Left lung (tissue), 10 donors: ENCODE results near the gene CLCN3. TPM values are rescaled to one million over a fixed set of nuclear protein-coding genes. Genes with fewer than 3 reads are reported as not detected.

ENCODE experiments used
- ATAC-seq: fragments of 200-7000 bp; cut with Tn5 transposase; one replicate; pipeline ENCODE4 v1.9.1; 2020; ENCODE audit warnings: moderate library complexity
- DNase-seq, 4 donors: peaks; one replicate each; pipeline ENCODE4 v3.0.0-alpha.2; 2013 to 2020
- H3K27ac ChIP-seq, 2 donors: fragments of 200-600 bp; sonication (generic) in 1 of 2; one replicate each; pipeline versions ENCODE4 v1.5.0 to v1.8.0; 2020 to 2021
- H3K27me3 ChIP-seq, 2 donors: fragments of 200-600 bp; sonication (generic) in 1 of 2; one replicate each; pipeline versions ENCODE4 v1.5.0 to v1.8.0; 2020 to 2021
- H3K36me3 ChIP-seq, 2 donors: fragments of 200-600 bp; sonication (generic) in 1 of 2; one replicate each; pipeline versions ENCODE4 v1.5.0 to v1.8.0; 2020 to 2021
- H3K4me1 ChIP-seq, 2 donors: fragments of 200-600 bp; one replicate each; pipeline ENCODE4 v1.8.0; 2021
- H3K4me3 ChIP-seq, 2 donors: fragments of 200-600 bp; sonication (generic) in 1 of 2; one replicate each; pipeline versions ENCODE4 v1.5.0 to v1.8.0; 2020 to 2021; ENCODE audit warnings: mild to moderate bottlenecking in 1 of 2
- H3K9me3 ChIP-seq, 2 donors: fragments of 200-600 bp; sonication (generic) in 1 of 2; one replicate each; pipeline versions ENCODE4 v1.5.0 to v1.8.0; 2020 to 2021
- CTCF ChIP-seq, 2 donors: fragments of 200-600 bp; sonication (generic) in 1 of 2; IDR thresholded peaks; one replicate each; pipeline versions ENCODE4 v1.5.0 to v1.8.0; 2021; ENCODE audit warnings: antibody characterized with exemption in 2 of 2
- intact Hi-C, 2 donors: fragments of 100-400 bp; cut with DNase I; formaldehyde crosslinking; loops; one replicate each; pipeline versions ENCODE4 v1.11.2 to v1.14.2; 2022
- polyA plus RNA-seq, 6 donors: library from polyadenylated mRNA; unstranded; fragments of 120-200 nt; gene quantifications; one replicate each; pipeline ENCODE4 v1.2.1, GENCODE V29; 2013; ENCODE audit not compliant: insufficient read length in 6 of 6
- total RNA-seq, 2 donors: library from RNA; stranded (reverse); fragmentation: NEBNext Ultra II Directional; extraction: Animal tissue kit (Norgen Biotek cat#: 25700); gene quantifications; one replicate each; pipeline ENCODE4 v1.2.1, GENCODE V29; 2021
- donor health status: DM: no; HTN: yes; CAD: no.
- donor health status: DM: no; HTN: no; CAD: no.

Gene CLCN3
- total and polyA plus RNA-seq, 8 donors, result 48.1 to 78.2 (median 64.5) TPM

- Histone ChIP-seq H3K4me1 (no peaks in the 10 kb centered on the region), H3K36me3 (peaks cover 0 to 23% of the 10 kb centered on the region in 2 donors), H3K9me3 (no peaks in the 10 kb centered on the region), H3K27me3 (no peaks in the 10 kb centered on the region), H3K27ac (no peak overlapping the region), H3K4me3 (no peak overlapping the region)
- no peak for TF ChIP-seq CTCF (IDR thresholded peaks at IDR 0.05)
- ATAC-seq (peak; percentile 85), DNase-seq (peak in 1 of 4 donors; percentile 65)
- intact Hi-C loops, result no loop called here
Observed at GRCh38 chr4:169634975-169635374, 14.6 kb downstream of the CLCN3 start.

GRCh38 chr4:169640261-169640870 is 20.0 kb downstream of the CLCN3 start:
- Histone ChIP-seq H3K36me3 (peaks cover 0 to 43% of the 10 kb centered on the region in 2 donors), H3K27me3 (no peaks in the 10 kb centered on the region), H3K4me1 (no peaks in the 10 kb centered on the region), H3K4me3 (no peak overlapping the region), H3K27ac (no peak overlapping the region), H3K9me3 (no peaks in the 10 kb centered on the region)
- intact Hi-C loops, result no loop called here
- TF ChIP-seq CTCF (IDR thresholded peaks at IDR 0.05), result no peak
- peak in 1 of 4 donors; percentile 47 for DNase-seq
- ATAC-seq, result peak; percentile 33

- H3K9me3 ChIP-seq, result no peaks in the 10 kb centered on the region
- peaks cover 0 to 20% of the 10 kb centered on the region in 2 donors for H3K36me3 ChIP-seq
- intact Hi-C loops, result no loop called here
- no peak overlapping the region for H3K4me3 ChIP-seq
- TF ChIP-seq CTCF (IDR thresholded peaks at IDR 0.05), result no peak
- H3K27ac ChIP-seq, result no peak overlapping the region
- H3K27me3 ChIP-seq, result no peaks in the 10 kb centered on the region
- DNase-seq (no peak), ATAC-seq (no peak)
- H3K4me1 ChIP-seq, result no peaks in the 10 kb centered on the region
Observed at GRCh38 chr4:169644802-169645201, 24.4 kb downstream of the CLCN3 start.

GRCh38 chr4:169645627-169646026 is 25.2 kb downstream of the CLCN3 start:
- no peak overlapping the region for H3K4me3 ChIP-seq
- ATAC-seq (no peak), DNase-seq (no peak)
- intact Hi-C loops, result no loop called here
- H3K9me3 ChIP-seq, result no peaks in the 10 kb centered on the region
- TF ChIP-seq CTCF (IDR thresholded peaks at IDR 0.05), result no peak
- H3K27ac ChIP-seq, result no peak overlapping the region
- H3K36me3 ChIP-seq, result peaks cover 0 to 20% of the 10 kb centered on the region in 2 donors
- H3K4me1 ChIP-seq, result peaks cover under 1 to 5% of the 10 kb centered on the region in 2 donors
- no peaks in the 10 kb centered on the region for H3K27me3 ChIP-seq

GRCh38 chr4:169649545-169650226 is 29.3 kb downstream of the CLCN3 start:
- ATAC-seq (peak; percentile 45), DNase-seq (peak in 1 of 4 donors; percentile 27)
- Histone ChIP-seq H3K27ac (peak overlapping the region in 1 of 2 donors; percentile 38), H3K4me1 (peaks cover 4 to 5% of the 10 kb centered on the region in 2 donors), H3K4me3 (no peak overlapping the region), H3K27me3 (no peaks in the 10 kb centered on the region), H3K9me3 (no peaks in the 10 kb centered on the region), H3K36me3 (peaks cover 0 to 2% of the 10 kb centered on the region in 2 donors)
- intact Hi-C loops, result no loop called here
- TF ChIP-seq CTCF (IDR thresholded peaks at IDR 0.05), result no peak
